K562 (cell line): Measurements from ENCODE around the gene CPED1. TPM values are rescaled to one million over a fixed set of nuclear protein-coding genes. Genes with fewer than 3 reads are reported as not detected.

Experiments
- ARID4B ChIP-seq: sonication (generic); formaldehyde crosslinking; IDR thresholded peaks from 2 replicates; pipeline ENCODE4 v1.8.0; 2022; ENCODE audit warnings: mild to moderate bottlenecking, missing genetic modification reagents
- ESRRB ChIP-seq: fragments of 250-450 bp; sonication (Bioruptor Pico); IDR thresholded peaks from 2 replicates; pipeline ENCODE4 v1.5.0; 2020; ENCODE audit warnings: mild to moderate bottlenecking, moderate library complexity, borderline replicate concordance
- KLF1 ChIP-seq: fragments of 450-650 bp; IDR thresholded peaks from 2 replicates; pipeline ENCODE4 v1.6.1; 2016; ENCODE audit warnings: missing genetic modification characterization, missing compliant biosample characterization
- PKNOX1 ChIP-seq: fragments of 450-650 bp; IDR thresholded peaks from 2 replicates; pipeline ENCODE4 v1.6.1; 2016
- POLR2B ChIP-seq: fragments of 450-650 bp; IDR thresholded peaks from 2 replicates; pipeline ENCODE4 v1.6.1; 2018; ENCODE audit warnings: low read depth; ENCODE audit not compliant: partially characterized antibody
- SRSF9 ChIP-seq: fragments of 200-400 bp; formaldehyde crosslinking; IDR thresholded peaks from 2 replicates; pipeline ENCODE4 v1.6.1; 2017; ENCODE audit warnings: low read depth, low read length, borderline replicate concordance
- TAF1 ChIP-seq: IDR thresholded peaks from 2 replicates; pipeline ENCODE4 v1.6.1; 2011; ENCODE audit warnings: mild to moderate bottlenecking, low read length, moderate library complexity; ENCODE audit not compliant: insufficient read depth, control insufficient read depth, severe bottlenecking; ENCODE audit errors: extremely low read depth
- UBTF ChIP-seq, 2 experiments: IDR thresholded peaks; 2 replicates each; pipeline ENCODE4 v1.6.1; 2012; ENCODE audit warnings: improper control_type of control experiment in 2 of 2, low read depth in 2 of 2, low read length in 2 of 2, borderline replicate concordance in 1 of 2
- ZKSCAN1 ChIP-seq: fragments of 150-350 bp; IDR thresholded peaks from 2 replicates; pipeline ENCODE4 v1.6.1; 2016; ENCODE audit warnings: low read depth, low read length
- polyA plus RNA-seq, 8 experiments: library from polyadenylated mRNA; depleted of rRNA in 4 of 8; stranded (reverse) in 5 of 8; unstranded in 3 of 8; fragments of >200 nt; fragmentation: Nextera tagmentation in 2 of 8; fragmentation: Illumina TruSeq in 1 of 8; extraction: Ambion mirVana in 2 of 8; extraction: Trizol in 1 of 8; gene quantifications; 2 replicates each; pipeline versions ENCODE4 v1.2.1 to v1.2.3, GENCODE V29; 2011 to 2014; ENCODE audit warnings: inconsistent platforms in 1 of 8, missing spikeins in 1 of 8
- total RNA-seq, 7 experiments: library from RNA; depleted of rRNA in 6 of 7; stranded (reverse); fragments of >200 nt in 6 of 7; fragmentation: Illumina TruSeq in 2 of 7; extraction: Trizol in 2 of 7; gene quantifications; 2 replicates each; pipeline versions ENCODE4 v1.2.1 to v1.2.3, GENCODE V29; 2011 to 2021; ENCODE audit warnings: low replicate concordance in 1 of 7

CPED1 gene
- total and polyA plus RNA-seq, 9 of the 15 experiments (the other 6 are each of a cell fraction or from before 2014, with no cell fraction given), result 195 to 393 (median 290) TPM

- TF ChIP-seq UBTF (IDR thresholded peaks at IDR 0.05; ENCODE audit: borderline replicate concordance in 1 of 2, low read depth in 2 of 2, low read length in 2 of 2) (no peak), ESRRB (CRISPR knock-in tag) (no peak), ARID4B (no peak), TAF1 (no peak), ZKSCAN1 (no peak), PKNOX1 (no peak), SRSF9 (no peak), KLF1 (no peak), POLR2B (no peak)
These were observed 114.1 kb downstream of the CPED1 start (continued) for GRCh38 chr7:121102619-121103018.
